Type B pancreatic cell (in vitro differentiated cells): ENCODE data around the gene MEIS2. TPM values are rescaled to one million over a fixed set of nuclear protein-coding genes. Genes with fewer than 3 reads are reported as not detected.

ENCODE experiments used
- DNase-seq: peaks from one replicate; pipeline ENCODE4 v3.0.0; 2021; ENCODE audit warnings: mixed read lengths; ENCODE audit not compliant: unreplicated experiment; ENCODE audit errors: extremely low spot score
- H3K27ac Mint-ChIP-seq: 2 replicates; pipeline ENCODE4 v1.8.0; 2021; ENCODE audit warnings: mild to moderate bottlenecking, mixed read lengths
- H3K27me3 Mint-ChIP-seq: 2 replicates; pipeline ENCODE4 v1.8.0; 2021; ENCODE audit warnings: mixed read lengths
- H3K36me3 Mint-ChIP-seq: 2 replicates; pipeline ENCODE4 v1.8.0; 2021; ENCODE audit warnings: mixed read lengths
- H3K4me1 Mint-ChIP-seq: one replicate; pipeline ENCODE4 v1.8.0; 2021; ENCODE audit warnings: mixed read lengths; ENCODE audit not compliant: unreplicated experiment
- H3K4me3 Mint-ChIP-seq: 2 replicates; pipeline ENCODE4 v1.8.0; 2021; ENCODE audit warnings: mild to moderate bottlenecking, mixed read lengths
- H3K9me3 Mint-ChIP-seq: 2 replicates; pipeline ENCODE4 v1.8.0; 2021; ENCODE audit warnings: mixed read lengths
- total RNA-seq: library from RNA; stranded (reverse); gene quantifications from 2 replicates; pipeline ENCODE4 v1.2.1, GENCODE V29; 2021; ENCODE audit warnings: low replicate concordance
- TF ChIP-seq, protein P1 (sequence below): fragments of 200-600 bp; sonication (generic); conservative IDR thresholded peaks from 2 replicates; pipeline ENCODE4 v1.5.0; 2021; ENCODE audit warnings: antibody characterized with exemption, mild to moderate bottlenecking

The MEIS2 gene
- total RNA-seq, 1 donor from 2014 or later: 211 TPM

DNA sequence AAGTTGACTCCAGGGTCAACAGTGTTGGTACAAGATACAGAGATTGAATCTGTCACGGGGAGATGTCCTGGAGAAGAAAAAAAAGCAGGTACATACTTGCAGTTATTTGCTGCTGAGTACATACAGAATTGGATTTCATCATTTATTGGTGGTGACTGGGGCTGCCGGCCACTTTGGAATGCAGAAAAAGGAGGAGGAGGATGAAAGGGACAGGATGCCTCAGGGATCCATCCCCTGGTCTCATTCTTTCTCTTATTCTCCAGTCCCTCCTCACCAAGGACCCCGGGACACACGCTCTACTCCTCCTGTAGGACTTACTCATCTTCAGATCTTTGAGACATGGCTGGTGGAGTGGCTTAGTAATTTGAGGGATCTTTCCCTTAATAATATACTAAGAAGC lies 30.0 kb upstream of the MEIS2 start:
- DNase-seq: no peak
- H3K4me3 Mint-ChIP-seq: peak overlapping the region; percentile 22
- H3K27me3 Mint-ChIP-seq: peaks cover 5% of the 10 kb centered on the region
- no peaks in the 10 kb centered on the region for H3K9me3 Mint-ChIP-seq
- H3K36me3 Mint-ChIP-seq: no peaks in the 10 kb centered on the region
- H3K27ac Mint-ChIP-seq: no peak overlapping the region
- H3K4me1 Mint-ChIP-seq: peaks cover 29% of the 10 kb centered on the region
- TF ChIP-seq, protein P1, sequence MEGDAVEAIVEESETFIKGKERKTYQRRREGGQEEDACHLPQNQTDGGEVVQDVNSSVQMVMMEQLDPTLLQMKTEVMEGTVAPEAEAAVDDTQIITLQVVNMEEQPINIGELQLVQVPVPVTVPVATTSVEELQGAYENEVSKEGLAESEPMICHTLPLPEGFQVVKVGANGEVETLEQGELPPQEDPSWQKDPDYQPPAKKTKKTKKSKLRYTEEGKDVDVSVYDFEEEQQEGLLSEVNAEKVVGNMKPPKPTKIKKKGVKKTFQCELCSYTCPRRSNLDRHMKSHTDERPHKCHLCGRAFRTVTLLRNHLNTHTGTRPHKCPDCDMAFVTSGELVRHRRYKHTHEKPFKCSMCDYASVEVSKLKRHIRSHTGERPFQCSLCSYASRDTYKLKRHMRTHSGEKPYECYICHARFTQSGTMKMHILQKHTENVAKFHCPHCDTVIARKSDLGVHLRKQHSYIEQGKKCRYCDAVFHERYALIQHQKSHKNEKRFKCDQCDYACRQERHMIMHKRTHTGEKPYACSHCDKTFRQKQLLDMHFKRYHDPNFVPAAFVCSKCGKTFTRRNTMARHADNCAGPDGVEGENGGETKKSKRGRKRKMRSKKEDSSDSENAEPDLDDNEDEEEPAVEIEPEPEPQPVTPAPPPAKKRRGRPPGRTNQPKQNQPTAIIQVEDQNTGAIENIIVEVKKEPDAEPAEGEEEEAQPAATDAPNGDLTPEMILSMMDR: no peak

DNA sequence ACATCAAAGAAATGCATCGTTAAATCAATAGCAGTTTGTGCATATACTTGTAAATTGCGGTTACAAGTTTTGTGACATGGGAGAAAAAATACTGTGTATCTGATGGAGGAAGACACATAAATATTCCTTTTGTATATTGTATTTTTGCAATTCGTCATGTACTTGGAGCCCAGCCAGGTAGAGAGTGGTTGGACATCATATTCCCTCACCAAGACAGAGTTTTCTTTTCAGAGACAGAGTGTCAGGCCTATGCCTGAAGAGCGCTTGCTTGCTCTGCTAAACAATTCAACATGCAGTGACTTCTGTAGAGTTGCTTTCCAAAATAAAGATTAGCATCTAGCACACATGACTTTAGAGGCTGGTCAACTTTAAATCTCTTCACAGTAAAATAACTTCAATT lies 24.8 kb upstream of the MEIS2 start:
- TF ChIP-seq, protein P1: no peak
- Mint-ChIP-seq H3K9me3 (peaks cover 3% of the 10 kb centered on the region), H3K36me3 (peaks cover 13% of the 10 kb centered on the region), H3K27ac (peak overlapping the region; percentile 47), H3K27me3 (no peaks in the 10 kb centered on the region), H3K4me3 (peak overlapping the region; percentile 15), H3K4me1 (peaks cover 6% of the 10 kb centered on the region)
- DNase-seq: no peak

DNA sequence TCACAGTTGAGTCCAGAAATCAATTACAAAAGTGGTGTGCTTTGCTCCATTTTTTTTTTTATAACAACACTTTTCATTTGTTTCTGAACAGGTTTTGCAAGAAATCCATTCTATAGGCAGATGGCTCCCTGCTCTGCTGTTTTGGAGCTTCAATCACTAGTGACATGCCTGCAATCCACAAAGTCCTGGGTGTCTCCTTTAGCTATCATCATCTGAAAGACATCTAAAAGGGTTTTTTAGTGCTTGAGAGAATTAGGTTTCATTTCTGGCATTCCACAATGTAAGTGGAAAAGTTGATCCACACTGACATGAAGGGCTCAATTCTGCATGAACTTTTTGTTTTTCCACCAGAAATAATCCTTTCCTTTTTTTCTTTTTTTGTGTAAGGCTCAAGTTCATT lies 24.0 kb upstream of the MEIS2 start:
- Mint-ChIP-seq H3K9me3 (peaks cover 3% of the 10 kb centered on the region), H3K4me1 (peaks cover 6% of the 10 kb centered on the region), H3K27me3 (no peaks in the 10 kb centered on the region), H3K27ac (peak overlapping the region; percentile 47), H3K4me3 (peak overlapping the region; percentile 35), H3K36me3 (peaks cover 13% of the 10 kb centered on the region)
- TF ChIP-seq, protein P1: no peak
- DNase-seq: no peak

DNA sequence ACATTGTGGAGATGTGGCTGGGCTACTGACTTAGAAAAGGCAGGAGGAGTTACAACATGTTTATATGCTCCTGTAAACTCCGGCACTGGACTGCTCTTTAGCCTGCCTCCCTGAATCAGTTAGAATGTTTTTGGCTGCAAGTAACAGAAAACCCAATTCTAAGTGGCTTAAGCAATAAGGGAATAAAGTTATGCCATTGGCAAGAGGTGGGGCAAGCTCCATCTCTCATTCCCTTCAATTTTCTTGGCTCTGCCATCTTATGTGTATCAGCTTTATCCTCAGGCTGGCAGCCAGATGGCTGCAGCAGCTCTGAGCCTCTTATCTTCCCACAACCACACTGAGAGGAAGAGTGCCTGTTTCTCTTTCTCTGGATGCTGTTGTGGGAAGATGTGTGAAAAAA lies 22.4 kb upstream of the MEIS2 start:
- no peak overlapping the region for H3K4me3 Mint-ChIP-seq
- H3K4me1 Mint-ChIP-seq: peaks cover 6% of the 10 kb centered on the region
- H3K9me3 Mint-ChIP-seq: peaks cover 3% of the 10 kb centered on the region
- H3K27ac Mint-ChIP-seq: peak overlapping the region; percentile 48
- DNase-seq: no peak
- TF ChIP-seq, protein P1: no peak
- H3K27me3 Mint-ChIP-seq: no peaks in the 10 kb centered on the region
- peaks cover 13% of the 10 kb centered on the region for H3K36me3 Mint-ChIP-seq

DNA sequence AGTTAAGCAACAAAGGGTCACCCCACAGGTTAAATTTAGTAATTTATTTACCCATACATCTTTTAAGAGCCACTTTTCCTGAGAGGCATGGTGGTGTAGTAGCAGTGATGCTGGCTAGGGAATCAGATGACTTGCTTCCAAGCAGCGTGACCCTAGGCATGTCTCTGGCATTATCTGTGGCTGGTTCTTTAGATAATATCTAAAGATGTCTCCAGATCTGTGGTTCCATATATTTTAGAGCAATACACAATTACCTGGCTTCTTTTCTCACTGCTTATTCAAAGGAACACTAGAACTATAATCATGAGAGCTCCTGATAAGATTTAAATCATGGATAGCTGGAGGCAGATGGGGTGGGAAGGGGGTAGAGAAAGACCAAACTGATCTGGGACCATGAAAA lies 21.1 kb upstream of the MEIS2 start:
- Mint-ChIP-seq H3K4me1 (peaks cover 6% of the 10 kb centered on the region), H3K36me3 (peaks cover 13% of the 10 kb centered on the region), H3K4me3 (no peak overlapping the region), H3K9me3 (peaks cover 3% of the 10 kb centered on the region), H3K27ac (no peak overlapping the region), H3K27me3 (no peaks in the 10 kb centered on the region)
- TF ChIP-seq, protein P1: no peak
- no peak for DNase-seq

DNA sequence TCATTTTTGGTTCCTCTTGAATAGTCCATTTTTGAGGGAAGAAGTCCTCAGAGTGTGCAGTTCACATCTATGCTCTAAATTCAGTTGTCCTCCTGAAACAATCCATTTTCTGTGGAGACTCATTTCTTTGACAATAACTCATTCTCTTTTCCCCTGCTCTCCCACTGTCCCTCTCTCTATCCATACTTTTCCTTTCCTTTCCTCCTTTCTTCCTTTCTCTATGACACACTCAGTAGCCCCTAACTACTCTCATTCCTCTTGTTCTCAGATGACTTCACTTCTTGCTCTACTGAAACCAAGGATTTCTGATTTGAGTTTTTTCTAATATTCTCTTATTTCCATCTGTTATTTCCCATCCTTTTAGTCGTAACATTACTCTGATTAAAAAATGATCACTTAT lies 16.7 kb upstream of the MEIS2 start:
- H3K4me3 Mint-ChIP-seq: no peak overlapping the region
- TF ChIP-seq, protein P1: no peak
- peaks cover 7% of the 10 kb centered on the region for H3K4me1 Mint-ChIP-seq
- H3K9me3 Mint-ChIP-seq: peaks cover 7% of the 10 kb centered on the region
- no peak overlapping the region for H3K27ac Mint-ChIP-seq
- H3K27me3 Mint-ChIP-seq: peaks cover 2% of the 10 kb centered on the region
- DNase-seq: no peak
- peaks cover 16% of the 10 kb centered on the region for H3K36me3 Mint-ChIP-seq
